MCF 10A (cell line): Measurements from ENCODE around the gene KIF1C. TPM values are rescaled to one million over a fixed set of nuclear protein-coding genes. Genes with fewer than 3 reads are reported as not detected.
"Not testable (repeated sequence)": the region's sequence is repeated elsewhere in the genome, so short reads cannot be mapped to it uniquely, and the experiment has no call there.

Experiments
- BruUV-seq: library from RNA; stranded (reverse); fragments of 400-500 nt; replicated peaks from 2 replicates; lab custom pipeline; 2021; lab: Mats Ljungman, UMichigan
- CTCF ChIA-PET: fragments of 300-600 bp; sonication (Branson Sonifier 250); formaldehyde crosslinking; extraction: SDS; loops from one replicate; lab custom pipeline; 2021; ENCODE audit warnings: antibody characterized with exemption, inconsistent platforms; lab: Yijun Ruan, JAX
- POLR2A ChIA-PET: fragments of 300-600, 350-650 bp; sonication (Branson Sonifier 250); formaldehyde crosslinking; extraction: SDS; loops from one replicate; lab custom pipeline; 2020; ENCODE audit warnings: antibody characterized with exemption, inconsistent platforms; lab: Yijun Ruan, JAX
- DNase-seq: peaks from one replicate; pipeline ENCODE4 v3.0.0-alpha.2; 2018; ENCODE audit not compliant: unreplicated experiment
- H3K27ac Mint-ChIP-seq: one replicate; pipeline ENCODE4 v1.8.0; 2022; ENCODE audit warnings: mild to moderate bottlenecking, low read depth, mixed read lengths; ENCODE audit not compliant: unreplicated experiment
- H3K27me3 Mint-ChIP-seq: one replicate; pipeline ENCODE4 v1.8.0; 2022; ENCODE audit warnings: mixed read lengths; ENCODE audit not compliant: insufficient read depth, unreplicated experiment
- H3K36me3 Mint-ChIP-seq: one replicate; pipeline ENCODE4 v1.8.0; 2022; ENCODE audit warnings: mild to moderate bottlenecking, moderate library complexity, mixed read lengths; ENCODE audit not compliant: insufficient read depth, unreplicated experiment
- H3K4me1 Mint-ChIP-seq: one replicate; pipeline ENCODE4 v1.8.0; 2022; ENCODE audit warnings: mixed read lengths; ENCODE audit not compliant: insufficient read depth, unreplicated experiment
- H3K4me3 Mint-ChIP-seq: one replicate; pipeline ENCODE4 v1.8.0; 2022; ENCODE audit warnings: mild to moderate bottlenecking, moderate library complexity, mixed read lengths; ENCODE audit not compliant: unreplicated experiment
- H3K9me3 Mint-ChIP-seq: one replicate; pipeline ENCODE4 v1.8.0; 2022; ENCODE audit warnings: mixed read lengths; ENCODE audit not compliant: unreplicated experiment
- intact Hi-C: fragments of 100-400 bp; cut with micrococcal nuclease; formaldehyde crosslinking; loops from 2 replicates; pipeline ENCODE4 v1.14.1; 2022
- microRNA-seq: library from miRNA; unstranded; fragments of <30 nt; microRNA quantifications from one replicate; pipeline ENCODE4 v1.2.0, GENCODE V29; 2022
- total RNA-seq: library from RNA; stranded (reverse); gene quantifications from 2 replicates; pipeline ENCODE4 v1.2.3, GENCODE V29; 2022
- TF ChIP-seq, protein P1 (sequence below): fragments of 200-600 bp; IDR thresholded peaks from one replicate; pipeline ENCODE4 v1.8.0; 2022; ENCODE audit warnings: antibody characterized with exemption, mild to moderate bottlenecking; ENCODE audit not compliant: unreplicated experiment

The KIF1C gene
- total RNA-seq, 1 experiment from 2014 or later = 84.8 TPM

DNA sequence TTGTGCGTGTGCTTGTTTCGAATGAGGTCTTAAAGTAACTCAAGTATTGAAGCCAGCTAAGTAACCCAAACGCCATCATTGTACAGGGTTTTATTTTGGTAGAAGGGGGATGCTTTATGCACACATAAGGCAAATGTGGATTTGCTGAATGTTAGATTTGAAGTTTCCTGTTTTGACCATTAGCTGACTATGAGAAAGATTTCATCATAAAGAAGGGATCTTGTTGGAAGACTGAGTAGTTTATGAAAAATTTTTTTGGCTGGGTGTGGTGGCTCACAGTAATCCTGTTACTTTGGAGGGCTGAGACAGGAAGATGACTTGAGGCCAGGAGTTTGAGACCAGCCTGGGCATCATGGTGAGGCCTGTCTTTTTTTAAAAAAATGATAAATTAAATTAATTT is 70.5 kb downstream of the KIF1C start:
- no peak overlapping the region for H3K27ac Mint-ChIP-seq
- intact Hi-C loops = loop anchor here (10.0 kb wide), 1 partner anchor 503 kb away; the partner anchor contains the start of gene GGT6
- no TSS peak for BruUV-seq
- POLR2A ChIA-PET = no interaction called here
- DNase-seq = no peak
- no peaks in the 10 kb centered on the region for H3K4me1 Mint-ChIP-seq
- H3K36me3 Mint-ChIP-seq = no peaks in the 10 kb centered on the region
- CTCF ChIA-PET = interaction anchor here (0.7 to 1.1 kb wide), 4 partner anchors 15 to 159 kb away, joined by 3 to 5 read pairs (median 3); partner anchors contain the start of gene SLC25A11
- H3K27me3 Mint-ChIP-seq = peaks cover 10% of the 10 kb centered on the region
- no peak overlapping the region for H3K4me3 Mint-ChIP-seq
- no peaks in the 10 kb centered on the region for H3K9me3 Mint-ChIP-seq
- TF ChIP-seq, protein P1, sequence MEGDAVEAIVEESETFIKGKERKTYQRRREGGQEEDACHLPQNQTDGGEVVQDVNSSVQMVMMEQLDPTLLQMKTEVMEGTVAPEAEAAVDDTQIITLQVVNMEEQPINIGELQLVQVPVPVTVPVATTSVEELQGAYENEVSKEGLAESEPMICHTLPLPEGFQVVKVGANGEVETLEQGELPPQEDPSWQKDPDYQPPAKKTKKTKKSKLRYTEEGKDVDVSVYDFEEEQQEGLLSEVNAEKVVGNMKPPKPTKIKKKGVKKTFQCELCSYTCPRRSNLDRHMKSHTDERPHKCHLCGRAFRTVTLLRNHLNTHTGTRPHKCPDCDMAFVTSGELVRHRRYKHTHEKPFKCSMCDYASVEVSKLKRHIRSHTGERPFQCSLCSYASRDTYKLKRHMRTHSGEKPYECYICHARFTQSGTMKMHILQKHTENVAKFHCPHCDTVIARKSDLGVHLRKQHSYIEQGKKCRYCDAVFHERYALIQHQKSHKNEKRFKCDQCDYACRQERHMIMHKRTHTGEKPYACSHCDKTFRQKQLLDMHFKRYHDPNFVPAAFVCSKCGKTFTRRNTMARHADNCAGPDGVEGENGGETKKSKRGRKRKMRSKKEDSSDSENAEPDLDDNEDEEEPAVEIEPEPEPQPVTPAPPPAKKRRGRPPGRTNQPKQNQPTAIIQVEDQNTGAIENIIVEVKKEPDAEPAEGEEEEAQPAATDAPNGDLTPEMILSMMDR = no peak

GRCh38 chr17:5069724-5070123 is 72.0 kb downstream of the KIF1C start:
- TF ChIP-seq, protein P1 = no peak
- no peak overlapping the region for H3K4me3 Mint-ChIP-seq
- CTCF ChIA-PET = interaction anchor here (0.7 kb wide), 1 partner anchor 89 kb away, joined by 3 read pairs; no protein-coding TSS in a partner anchor
- BruUV-seq = no TSS peak
- intact Hi-C loops = loop anchor here (10.0 kb wide), 1 partner anchor 505 kb away; the partner anchor contains the start of gene GGT6
- POLR2A ChIA-PET = no interaction called here
- no peaks in the 10 kb centered on the region for H3K36me3 Mint-ChIP-seq
- H3K27ac Mint-ChIP-seq = no peak overlapping the region
- peaks cover 10% of the 10 kb centered on the region for H3K27me3 Mint-ChIP-seq
- H3K4me1 Mint-ChIP-seq = no peaks in the 10 kb centered on the region
- no peaks in the 10 kb centered on the region for H3K9me3 Mint-ChIP-seq
- DNase-seq = no peak

DNA sequence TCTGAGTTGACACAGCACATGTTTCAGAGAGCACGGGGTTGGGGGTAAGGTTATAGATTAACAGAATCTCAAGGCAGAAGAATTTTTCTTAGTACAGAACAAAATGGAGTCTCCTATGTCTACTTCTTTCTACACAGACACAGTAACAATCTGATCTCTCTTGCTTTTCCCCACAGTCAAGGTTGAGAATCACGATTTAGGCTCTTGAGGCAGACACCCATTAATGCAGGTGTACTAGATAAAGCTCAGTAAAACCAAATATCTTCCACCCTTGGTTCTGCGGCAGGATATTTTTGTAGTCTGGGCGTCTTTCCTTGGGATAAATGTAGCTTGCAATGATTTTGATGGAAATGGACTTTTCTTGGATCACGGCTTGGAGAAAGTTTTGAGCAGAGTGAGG is 77.7 kb downstream of the KIF1C start:
- CTCF ChIA-PET, H3K4me1 Mint-ChIP-seq, DNase-seq, intact Hi-C loops, H3K36me3 Mint-ChIP-seq, H3K4me3 Mint-ChIP-seq, H3K9me3 Mint-ChIP-seq, H3K27me3 Mint-ChIP-seq, POLR2A ChIA-PET, H3K27ac Mint-ChIP-seq, BruUV-seq: not testable (repeated sequence)

DNA sequence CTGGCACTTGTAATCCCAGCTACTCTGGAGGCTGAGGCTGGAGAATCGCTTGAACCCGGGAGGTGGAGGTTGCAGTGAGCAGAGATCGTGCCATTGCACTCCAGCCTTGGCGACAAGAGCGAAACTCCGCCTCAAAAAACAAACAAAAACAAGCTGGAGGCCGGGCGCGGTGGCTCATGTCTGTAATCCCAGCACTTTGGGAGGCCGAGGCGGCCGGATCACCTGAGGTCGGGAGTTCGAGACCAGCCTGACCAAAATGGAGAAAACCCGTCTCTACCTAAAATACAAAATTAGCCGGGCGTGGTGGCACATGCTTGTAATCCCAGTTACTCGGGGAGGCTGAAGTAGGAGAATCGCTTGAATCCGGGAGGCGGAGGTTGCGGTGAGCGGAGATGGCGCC is 79.5 kb downstream of the KIF1C start:
- H3K27ac Mint-ChIP-seq, H3K27me3 Mint-ChIP-seq, BruUV-seq, DNase-seq, H3K36me3 Mint-ChIP-seq, intact Hi-C loops, POLR2A ChIA-PET, H3K4me1 Mint-ChIP-seq, CTCF ChIA-PET, H3K4me3 Mint-ChIP-seq, H3K9me3 Mint-ChIP-seq: not testable (repeated sequence)

DNA sequence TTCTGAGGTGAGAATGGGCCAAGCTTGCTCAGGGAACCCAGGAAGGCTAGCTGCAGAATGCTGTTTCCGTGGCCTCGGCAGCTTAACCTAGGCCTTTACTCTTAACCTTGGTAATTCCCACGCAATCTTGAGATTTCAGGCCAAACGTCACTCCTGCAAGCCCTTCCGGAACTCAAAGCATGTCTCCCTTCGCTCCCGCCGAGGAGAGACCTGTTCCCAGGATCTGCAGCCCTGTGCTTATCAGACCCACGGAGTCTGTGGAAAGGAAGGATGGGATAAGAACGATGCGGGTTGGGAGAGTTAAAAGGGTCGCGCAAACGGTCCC is 80.0 kb downstream of the KIF1C start:
- no peaks in the 10 kb centered on the region for H3K4me1 Mint-ChIP-seq
- POLR2A ChIA-PET = no interaction called here
- peaks cover 8% of the 10 kb centered on the region for H3K9me3 Mint-ChIP-seq
- no peak for DNase-seq
- no peak overlapping the region for H3K27ac Mint-ChIP-seq
- intact Hi-C loops = no loop called here
- TF ChIP-seq, protein P1 = no peak
- H3K27me3 Mint-ChIP-seq = no peaks in the 10 kb centered on the region
- H3K4me3 Mint-ChIP-seq = no peak overlapping the region
- peaks cover 6% of the 10 kb centered on the region for H3K36me3 Mint-ChIP-seq
- no TSS peak for BruUV-seq
- CTCF ChIA-PET = no interaction called here

Small RNAs within 50 kb of the gene (microRNA-seq; reads per million reads assigned to microRNA genes)
- not detected for gene MIR6864
- gene MIR6865 = not detected

Other genes with a start within 250 kb of the KIF1C start
- not detected in 2 replicates for gene TM4SF5, start 226.1 kb upstream of the KIF1C start, total RNA-seq
- gene VMO1, start 211.6 kb upstream of the KIF1C start, total RNA-seq = 0.77 and 1.1 TPM in 2 replicates
- gene GLTPD2, start 209.0 kb upstream of the KIF1C start, total RNA-seq = not detected in 2 replicates
- gene PSMB6, start 201.8 kb upstream of the KIF1C start, total RNA-seq = 169 and 182 TPM in 2 replicates
- 27.6 and 31.7 TPM in 2 replicates for gene PLD2, start 190.8 kb upstream of the KIF1C start, total RNA-seq
- 106 and 124 TPM in 2 replicates for gene MINK1, start 164.6 kb upstream of the KIF1C start, total RNA-seq
- gene C17orf107, start 98.4 kb upstream of the KIF1C start, total RNA-seq = 3.6 and 4.3 TPM in 2 replicates
- gene CHRNE, start 94.9 kb upstream of the KIF1C start, total RNA-seq = not detected in 2 replicates
- gene GP1BA, start 65.7 kb upstream of the KIF1C start, total RNA-seq = not detected in 2 replicates
- gene SLC25A11, start 57.9 kb upstream of the KIF1C start, total RNA-seq = 46.8 and 54.5 TPM in 2 replicates
- gene RNF167, start 57.7 kb upstream of the KIF1C start, total RNA-seq = 100.0 and 109 TPM in 2 replicates
- gene PFN1, start 49.4 kb upstream of the KIF1C start, total RNA-seq = 1,010 and 1,106 TPM in 2 replicates
- gene ENO3, start 46.8 kb upstream of the KIF1C start, total RNA-seq = 19.0 and 20.2 TPM in 2 replicates
- 112 and 151 TPM in 2 replicates for gene SPAG7, start 30.1 kb upstream of the KIF1C start, total RNA-seq
- 126 and 154 TPM in 2 replicates for gene CAMTA2, start 10.3 kb upstream of the KIF1C start, total RNA-seq
- 0.44 and 0.49 TPM in 2 replicates for gene INCA1, start 428 bp upstream of the KIF1C start, total RNA-seq
- not detected in 2 replicates for gene SLC52A1, start 37.5 kb downstream of the KIF1C start, total RNA-seq
- not detected in 2 replicates for gene ZFP3, start 80.5 kb downstream of the KIF1C start, total RNA-seq
- gene ZNF232, start 113.9 kb downstream of the KIF1C start, total RNA-seq = 8.8 and 11.6 TPM in 2 replicates
- 0.10 TPM in 1 of 2 replicates, not detected in the other for gene USP6, start 118.1 kb downstream of the KIF1C start, total RNA-seq
- 1.9 TPM in 2 replicates for gene ZNF594, start 193.9 kb downstream of the KIF1C start, total RNA-seq
- gene SCIMP, start 236.9 kb downstream of the KIF1C start, total RNA-seq = not detected in 2 replicates